22Rv1 (cell line): ENCODE results near the gene TMEM132D.

Source experiments
- H3K27ac ChIP-seq: fragments of 450-650 bp; 2 replicates; pipeline ENCODE4 v1.5.1; 2017
- CTCF ChIP-seq: fragments of 450-650 bp; IDR thresholded peaks from 2 replicates; pipeline ENCODE4 v1.5.1; 2017; ENCODE audit warnings: mild to moderate bottlenecking
- ZFX ChIP-seq: fragments of 450-650 bp; IDR thresholded peaks from 2 replicates; pipeline ENCODE4 v1.6.1; 2017; ENCODE audit warnings: antibody characterized with exemption, borderline replicate concordance

The TMEM132D gene

DNA sequence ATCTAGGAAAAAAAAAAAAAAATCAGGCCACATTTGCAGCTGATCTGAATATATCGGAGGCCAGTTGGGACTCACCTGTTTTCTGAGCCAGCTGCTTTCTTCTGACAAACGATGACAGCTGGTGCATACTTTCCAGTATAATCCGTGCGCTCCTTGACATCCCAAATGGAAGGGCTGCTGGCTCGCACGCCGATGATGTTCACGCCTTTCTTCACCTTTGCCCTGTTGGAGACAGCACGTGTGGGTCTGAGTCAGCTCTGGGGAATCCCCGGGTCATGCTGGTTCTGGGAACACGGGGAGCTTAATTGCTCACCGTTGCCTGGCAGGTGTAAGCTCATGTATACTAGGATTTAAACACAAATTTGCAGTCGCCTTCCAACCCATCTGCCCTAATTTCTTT is 372.8 kb downstream of the TMEM132D start:
- H3K27ac ChIP-seq = no peak overlapping the region
- TF ChIP-seq CTCF (no peak), ZFX (no peak)

- H3K27ac ChIP-seq = no peak overlapping the region
- TF ChIP-seq CTCF (no peak), ZFX (no peak)
Observed at GRCh38 chr12:129530517-129530916, 373.3 kb downstream of the TMEM132D start.

- H3K27ac ChIP-seq = no peak overlapping the region
- TF ChIP-seq ZFX = no peak
- TF ChIP-seq CTCF = no peak
Observed at GRCh38 chr12:129527506-129527905, 376.3 kb downstream of the TMEM132D start.

GRCh38 chr12:129523621-129524020 is 380.2 kb downstream of the TMEM132D start:
- no peak overlapping the region for H3K27ac ChIP-seq
- TF ChIP-seq ZFX = no peak
- TF ChIP-seq CTCF = no peak

DNA sequence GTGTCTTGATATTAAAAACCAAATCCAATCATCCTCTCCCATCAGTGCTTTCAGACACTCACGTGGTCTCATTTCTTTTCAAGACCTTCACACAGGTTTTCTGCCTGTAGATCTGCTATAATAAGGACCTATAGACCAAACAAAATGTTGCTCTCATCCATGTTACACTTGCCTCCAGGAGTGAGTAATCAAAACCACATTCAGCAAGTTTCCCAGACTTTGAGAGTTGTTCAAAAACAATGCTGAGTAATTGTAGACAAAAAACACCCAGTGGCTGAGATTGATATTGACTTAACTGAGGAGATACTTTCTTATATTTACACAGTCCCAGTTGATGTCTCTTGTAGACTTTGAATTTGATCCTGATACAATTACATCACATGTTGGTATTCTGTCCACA is 383.1 kb downstream of the TMEM132D start:
- TF ChIP-seq CTCF (no peak), ZFX (no peak)
- H3K27ac ChIP-seq = no peak overlapping the region

- no peak overlapping the region for H3K27ac ChIP-seq
- TF ChIP-seq CTCF = no peak
- no peak for TF ChIP-seq ZFX
Observed at GRCh38 chr12:129503802-129504201, 400.0 kb downstream of the TMEM132D start.

- TF ChIP-seq ZFX (no peak), CTCF (no peak)
- no peak overlapping the region for H3K27ac ChIP-seq
Observed at GRCh38 chr12:129496226-129496625, 407.6 kb downstream of the TMEM132D start.
